HUES6 (cell line): ENCODE measurements around the gene GPR3.

Experiments
- H3K27ac ChIP-seq: 2 replicates; pipeline ENCODE4 v1.7.0; 2013; ENCODE audit warnings: low read depth, mild to moderate bottlenecking, low read length, inconsistent platforms
- H3K27me3 ChIP-seq: 2 replicates; pipeline ENCODE4 v1.6.1; 2013; ENCODE audit warnings: low read length; ENCODE audit not compliant: control insufficient read depth, insufficient read depth
- H3K36me3 ChIP-seq: 2 replicates; pipeline ENCODE4 v1.6.1; 2013; ENCODE audit warnings: low read length; ENCODE audit not compliant: control insufficient read depth, insufficient read depth
- H3K4me1 ChIP-seq: 2 replicates; pipeline ENCODE4 v1.6.1; 2013; ENCODE audit warnings: low read length; ENCODE audit not compliant: control insufficient read depth, insufficient read depth
- H3K4me3 ChIP-seq: 2 replicates; pipeline ENCODE4 v1.5.1; 2013; ENCODE audit warnings: low read depth, low read length
- H3K9ac ChIP-seq: one replicate; pipeline ENCODE4 v1.6.1; 2013; ENCODE audit warnings: mild to moderate bottlenecking, low read length
- H3K9me3 ChIP-seq: 2 replicates; pipeline ENCODE4 v1.6.1; 2013; ENCODE audit warnings: low read depth, low read length; ENCODE audit not compliant: control insufficient read depth, insufficient read depth

GPR3 gene

DNA sequence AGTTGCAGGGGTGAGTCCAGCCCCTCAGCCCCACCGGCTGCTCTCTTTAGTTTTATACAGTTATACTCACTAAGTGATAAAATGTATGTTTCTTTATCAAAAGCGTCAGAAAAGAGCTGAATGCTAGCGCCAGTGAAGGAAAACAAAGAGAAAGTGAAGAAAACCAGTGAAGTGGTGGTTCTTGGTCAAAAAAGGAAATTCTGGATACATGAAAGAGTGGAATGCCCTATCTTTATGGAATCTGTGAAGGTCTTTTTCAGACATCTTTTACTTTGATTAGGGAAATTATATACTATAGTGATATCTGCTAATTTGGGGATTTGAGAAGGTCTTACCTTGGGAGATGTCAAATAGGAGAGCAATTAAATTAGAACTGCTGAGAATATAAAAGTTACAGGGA is 41.3 kb downstream of the GPR3 start:
- peaks cover 47% of the 10 kb centered on the region for H3K4me1 ChIP-seq
- H3K4me3 ChIP-seq = no peak overlapping the region
- H3K9ac ChIP-seq = no peak overlapping the region
- H3K27ac ChIP-seq = no peak overlapping the region
- no peaks in the 10 kb centered on the region for H3K9me3 ChIP-seq
- no peaks in the 10 kb centered on the region for H3K36me3 ChIP-seq
- H3K27me3 ChIP-seq = no peaks in the 10 kb centered on the region

DNA sequence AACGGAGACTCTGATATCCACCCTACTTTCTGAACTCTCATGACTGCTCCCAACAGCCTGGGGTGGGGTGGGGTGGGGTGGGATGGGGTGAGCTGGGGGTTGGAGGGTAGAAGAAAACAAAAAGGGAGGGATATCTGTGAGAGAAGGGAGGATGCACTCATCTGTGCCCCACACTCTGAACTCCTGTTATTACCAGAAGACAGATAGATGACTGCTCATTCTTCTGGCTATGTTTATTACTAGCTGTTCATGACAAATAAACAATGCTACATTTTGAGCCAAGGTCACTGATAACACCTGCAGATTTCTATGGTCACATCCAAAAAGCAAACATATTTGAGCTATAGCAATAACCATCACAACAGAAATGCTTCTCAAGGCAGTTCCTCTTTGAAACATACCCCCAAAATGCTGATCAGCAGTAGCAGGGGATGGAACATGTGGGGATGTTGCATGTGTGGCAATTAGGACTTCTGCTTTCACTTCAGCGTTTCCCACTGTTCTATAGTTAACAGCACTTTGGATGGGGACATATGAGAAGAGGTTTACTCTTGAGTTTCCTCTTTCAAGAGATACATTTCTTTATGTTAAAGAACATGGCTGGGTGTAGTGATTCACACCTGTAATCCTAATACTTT is 43.3 kb downstream of the GPR3 start:
- Histone ChIP-seq H3K4me1 (peaks cover 35% of the 10 kb centered on the region), H3K27me3 (no peaks in the 10 kb centered on the region), H3K9me3 (no peaks in the 10 kb centered on the region), H3K36me3 (no peaks in the 10 kb centered on the region), H3K4me3 (no peak overlapping the region), H3K9ac (no peak overlapping the region), H3K27ac (no peak overlapping the region)

DNA sequence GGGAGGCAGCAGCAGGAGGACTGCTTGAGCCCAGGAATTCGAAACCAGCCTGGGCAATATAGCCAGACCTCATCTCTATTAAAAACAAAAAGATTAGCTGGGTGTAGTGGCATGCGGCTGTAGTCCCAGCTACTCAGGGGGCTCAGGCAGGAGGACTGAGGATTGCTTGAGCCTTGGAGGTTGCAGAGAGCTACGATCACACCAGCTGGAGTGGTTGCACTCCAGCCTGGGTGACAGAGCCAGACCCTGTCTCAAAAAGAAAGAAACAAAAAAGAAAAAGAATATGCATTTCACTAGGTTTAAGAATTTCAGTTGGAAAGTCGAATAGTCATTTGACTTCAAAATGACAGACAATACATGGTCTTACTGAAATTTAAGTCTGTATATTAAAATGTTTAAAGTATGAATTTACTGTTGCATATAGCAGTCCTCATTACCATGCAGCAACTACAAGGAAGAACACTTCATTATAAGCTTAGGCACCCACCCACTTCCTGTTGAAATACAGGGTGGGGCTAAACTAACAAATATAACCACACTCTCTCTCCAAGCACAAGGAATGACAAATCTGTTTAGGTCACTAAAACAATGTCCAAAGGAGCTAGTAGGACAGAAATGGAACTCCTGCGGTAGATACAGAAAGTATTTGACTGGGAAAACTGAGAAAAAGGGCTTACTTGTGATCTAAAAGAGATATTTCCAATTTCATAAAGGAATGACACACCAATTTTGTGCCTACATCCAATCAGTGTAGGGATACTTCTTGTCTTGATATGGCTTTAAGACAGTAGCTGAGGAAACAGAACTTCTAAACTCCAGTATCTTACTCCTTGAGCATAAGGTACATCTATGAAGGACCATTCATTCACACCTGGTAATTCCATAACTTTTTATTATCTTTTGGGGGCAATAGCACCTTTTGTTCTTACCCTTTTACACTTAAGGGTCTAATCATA is 44.1 kb downstream of the GPR3 start:
- Histone ChIP-seq H3K4me1 (peaks cover 27% of the 10 kb centered on the region), H3K27me3 (no peaks in the 10 kb centered on the region), H3K4me3 (no peak overlapping the region), H3K9ac (no peak overlapping the region), H3K9me3 (no peaks in the 10 kb centered on the region), H3K27ac (no peak overlapping the region), H3K36me3 (no peaks in the 10 kb centered on the region)

DNA sequence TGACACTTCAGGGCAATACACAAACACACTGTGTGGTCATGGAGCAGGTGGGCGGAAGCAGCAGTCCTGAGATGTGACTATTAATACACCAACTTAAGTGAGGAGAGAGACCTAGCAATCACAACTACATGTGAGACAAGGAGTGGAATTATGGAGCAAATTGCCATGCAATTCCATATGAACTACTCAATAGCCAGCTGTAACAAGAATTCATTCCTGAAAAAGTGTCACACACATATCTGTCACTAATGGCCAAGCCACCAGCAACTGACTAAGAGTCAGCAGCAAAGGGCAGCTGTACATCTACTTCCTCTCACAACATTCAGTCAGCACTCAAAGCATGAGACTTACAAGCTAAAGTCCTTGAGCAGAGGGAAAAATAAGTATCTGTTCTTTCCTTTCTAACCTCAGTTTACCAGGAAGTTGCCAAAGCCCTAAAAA is 46.2 kb downstream of the GPR3 start:
- Histone ChIP-seq H3K9ac (no peak overlapping the region), H3K9me3 (no peaks in the 10 kb centered on the region), H3K4me3 (no peak overlapping the region), H3K36me3 (no peaks in the 10 kb centered on the region), H3K27me3 (no peaks in the 10 kb centered on the region), H3K4me1 (peaks cover 21% of the 10 kb centered on the region), H3K27ac (no peak overlapping the region)

DNA sequence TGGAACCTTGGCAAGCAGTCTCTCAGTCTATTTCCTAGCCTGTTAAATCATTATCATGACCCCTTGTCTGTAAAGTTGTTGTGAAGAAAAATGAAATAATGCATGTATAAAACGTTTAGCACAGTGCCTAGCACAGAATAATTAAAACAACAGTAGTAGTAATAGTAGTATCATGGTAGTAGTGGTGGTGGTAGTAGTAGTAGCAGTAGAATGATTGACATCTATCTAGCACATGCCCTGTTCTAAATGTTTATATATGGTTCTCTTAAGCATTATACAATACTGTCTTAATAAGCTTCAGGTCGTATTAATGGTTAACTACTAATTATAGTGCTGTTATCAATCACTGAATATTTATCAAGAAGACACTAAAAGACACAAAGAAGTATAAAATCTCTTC is 46.7 kb downstream of the GPR3 start:
- no peaks in the 10 kb centered on the region for H3K27me3 ChIP-seq
- no peaks in the 10 kb centered on the region for H3K36me3 ChIP-seq
- no peak overlapping the region for H3K9ac ChIP-seq
- no peak overlapping the region for H3K27ac ChIP-seq
- peaks cover 21% of the 10 kb centered on the region for H3K4me1 ChIP-seq
- H3K4me3 ChIP-seq = no peak overlapping the region
- no peaks in the 10 kb centered on the region for H3K9me3 ChIP-seq

DNA sequence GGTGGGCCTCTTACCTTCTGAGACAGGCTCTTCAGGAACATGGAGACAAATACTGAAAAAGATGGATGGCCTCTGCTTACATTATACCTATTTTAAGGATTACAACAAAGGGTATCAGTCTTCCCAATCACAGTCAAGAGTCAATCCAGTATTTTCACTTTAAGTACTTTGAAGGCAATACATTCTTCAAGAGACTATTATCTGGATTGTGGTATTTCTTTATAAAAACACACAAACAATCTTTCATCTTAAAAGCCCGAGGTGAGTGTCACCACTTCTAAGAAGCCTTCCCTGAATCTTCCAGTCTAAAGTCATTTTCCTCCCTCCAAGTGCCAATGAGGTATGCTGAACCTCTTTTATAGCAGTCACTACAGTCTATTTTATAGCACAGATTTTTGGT is 52.2 kb downstream of the GPR3 start:
- no peaks in the 10 kb centered on the region for H3K36me3 ChIP-seq
- no peak overlapping the region for H3K27ac ChIP-seq
- H3K9me3 ChIP-seq = no peaks in the 10 kb centered on the region
- no peaks in the 10 kb centered on the region; the same call in 1 of the 2 replicates for H3K4me1 ChIP-seq
- no peak overlapping the region for H3K4me3 ChIP-seq
- H3K27me3 ChIP-seq = no peaks in the 10 kb centered on the region
- H3K9ac ChIP-seq = no peak overlapping the region
